ENCODE data around the gene ASB18. TPM values are rescaled to one million over a fixed set of nuclear protein-coding genes. Genes with fewer than 3 reads are reported as not detected.
A peak's percentile ranks its signal among the peaks of the same experiment; 100 is the strongest.

The ASB18 gene
- total and polyA plus RNA-seq, 4 donors = not detected

- no peaks in the 10 kb centered on the region for H3K36me3 ChIP-seq (ENCODE audit: control insufficient read depth in 1 of 2, insufficient read depth in 2 of 2, low read length in 1 of 2)
- no peak overlapping the region for H3K4me3 ChIP-seq (ENCODE audit: low read length in 2 of 2)
- H3K27me3 ChIP-seq (ENCODE audit: control insufficient read depth in 1 of 2, insufficient read depth in 2 of 2, low read length in 1 of 2) = no peaks in the 10 kb centered on the region
- DNase-seq (peak in 1 of 2 donors; percentile 76), ATAC-seq (ENCODE audit: low FRiP score) (no peak)
- WGBS, 2 donors = 30 to 47% methylated on average over 52 to 62 of the region's 62 CpGs
- intact Hi-C loops (cut with DNase I) = no loop called here
- H3K9me3 ChIP-seq (ENCODE audit: control insufficient read depth, low read length) = no peaks in the 10 kb centered on the region
- no peak overlapping the region for H3K27ac ChIP-seq (ENCODE audit: low read depth in 1 of 2, low read length in 2 of 2)
- no peaks in the 10 kb centered on the region for H3K4me1 ChIP-seq (ENCODE audit: control insufficient read depth in 1 of 2, insufficient read depth in 2 of 2, low read length in 2 of 2)
Observed at GRCh38 chr2:236173036-236173728, 91.0 kb downstream of the ASB18 start.

GRCh38 chr2:236172255-236173035, 91.8 kb downstream of the ASB18 start:
- Histone ChIP-seq H3K27me3 (ENCODE audit: control insufficient read depth in 1 of 2, insufficient read depth in 2 of 2, low read length in 1 of 2) (peaks cover 0 to 1% of the 10 kb centered on the region in 2 donors), H3K4me1 (ENCODE audit: control insufficient read depth in 1 of 2, insufficient read depth in 2 of 2, low read length in 2 of 2) (no peaks in the 10 kb centered on the region), H3K4me3 (ENCODE audit: low read length in 2 of 2) (no peak overlapping the region), H3K9me3 (ENCODE audit: control insufficient read depth, low read length) (no peaks in the 10 kb centered on the region), H3K27ac (ENCODE audit: low read depth in 1 of 2, low read length in 2 of 2) (no peak overlapping the region), H3K36me3 (ENCODE audit: control insufficient read depth in 1 of 2, insufficient read depth in 2 of 2, low read length in 1 of 2) (no peaks in the 10 kb centered on the region)
- intact Hi-C loops (cut with DNase I) = no loop called here
- ATAC-seq (ENCODE audit: low FRiP score) (no peak), DNase-seq (no peak)
- 14 to 19% methylated on average over 46 of the region's 46 CpGs for WGBS, 2 donors

GRCh38 chr2:236171680-236172254, 92.4 kb downstream of the ASB18 start:
- H3K27ac ChIP-seq (ENCODE audit: low read depth in 1 of 2, low read length in 2 of 2) = no peak overlapping the region
- intact Hi-C loops (cut with DNase I) = no loop called here
- no peaks in the 10 kb centered on the region for H3K4me1 ChIP-seq (ENCODE audit: control insufficient read depth in 1 of 2, insufficient read depth in 2 of 2, low read length in 2 of 2)
- H3K27me3 ChIP-seq (ENCODE audit: control insufficient read depth in 1 of 2, insufficient read depth in 2 of 2, low read length in 1 of 2) = peaks cover 0 to 1% of the 10 kb centered on the region in 2 donors
- no peaks in the 10 kb centered on the region for H3K9me3 ChIP-seq (ENCODE audit: control insufficient read depth, low read length)
- no peaks in the 10 kb centered on the region for H3K36me3 ChIP-seq (ENCODE audit: control insufficient read depth in 1 of 2, insufficient read depth in 2 of 2, low read length in 1 of 2)
- WGBS, 2 donors = 14 to 24% methylated on average over 16 of the region's 16 CpGs
- ATAC-seq (ENCODE audit: low FRiP score) (no peak), DNase-seq (no peak)
- H3K4me3 ChIP-seq (ENCODE audit: low read length in 2 of 2) = no peak overlapping the region

- Histone ChIP-seq H3K27me3 (ENCODE audit: control insufficient read depth in 1 of 2, insufficient read depth in 2 of 2, low read length in 1 of 2) (peaks cover 0 to 1% of the 10 kb centered on the region in 2 donors), H3K4me3 (ENCODE audit: low read length in 2 of 2) (no peak overlapping the region), H3K27ac (ENCODE audit: low read depth in 1 of 2, low read length in 2 of 2) (no peak overlapping the region), H3K9me3 (ENCODE audit: control insufficient read depth, low read length) (no peaks in the 10 kb centered on the region), H3K36me3 (ENCODE audit: control insufficient read depth in 1 of 2, insufficient read depth in 2 of 2, low read length in 1 of 2) (no peaks in the 10 kb centered on the region), H3K4me1 (ENCODE audit: control insufficient read depth in 1 of 2, insufficient read depth in 2 of 2, low read length in 2 of 2) (no peaks in the 10 kb centered on the region)
- ATAC-seq (ENCODE audit: low FRiP score) = no peak
- intact Hi-C loops (cut with DNase I) = no loop called here
- DNase-seq = peak in 1 of 2 donors; percentile 66
- WGBS, 2 donors = 13 to 27% methylated on average over 27 of the region's 27 CpGs
Observed at GRCh38 chr2:236171181-236171679, 93.0 kb downstream of the ASB18 start.

GRCh38 chr2:236170590-236171165, 93.5 kb downstream of the ASB18 start:
- ATAC-seq (ENCODE audit: low FRiP score) = no peak
- no peaks in the 10 kb centered on the region for H3K4me1 ChIP-seq (ENCODE audit: control insufficient read depth in 1 of 2, insufficient read depth in 2 of 2, low read length in 2 of 2)
- DNase-seq = no peak
- no peaks in the 10 kb centered on the region for H3K9me3 ChIP-seq (ENCODE audit: control insufficient read depth, low read length)
- no peaks in the 10 kb centered on the region for H3K36me3 ChIP-seq (ENCODE audit: control insufficient read depth in 1 of 2, insufficient read depth in 2 of 2, low read length in 1 of 2)
- no peak overlapping the region for H3K4me3 ChIP-seq (ENCODE audit: low read length in 2 of 2)
- WGBS, 2 donors = 29 to 49% methylated on average over 21 of the region's 21 CpGs
- peaks cover 0 to 1% of the 10 kb centered on the region in 2 donors for H3K27me3 ChIP-seq (ENCODE audit: control insufficient read depth in 1 of 2, insufficient read depth in 2 of 2, low read length in 1 of 2)
- intact Hi-C loops (cut with DNase I) = no loop called here
- no peak overlapping the region for H3K27ac ChIP-seq (ENCODE audit: low read depth in 1 of 2, low read length in 2 of 2)

DNA sequence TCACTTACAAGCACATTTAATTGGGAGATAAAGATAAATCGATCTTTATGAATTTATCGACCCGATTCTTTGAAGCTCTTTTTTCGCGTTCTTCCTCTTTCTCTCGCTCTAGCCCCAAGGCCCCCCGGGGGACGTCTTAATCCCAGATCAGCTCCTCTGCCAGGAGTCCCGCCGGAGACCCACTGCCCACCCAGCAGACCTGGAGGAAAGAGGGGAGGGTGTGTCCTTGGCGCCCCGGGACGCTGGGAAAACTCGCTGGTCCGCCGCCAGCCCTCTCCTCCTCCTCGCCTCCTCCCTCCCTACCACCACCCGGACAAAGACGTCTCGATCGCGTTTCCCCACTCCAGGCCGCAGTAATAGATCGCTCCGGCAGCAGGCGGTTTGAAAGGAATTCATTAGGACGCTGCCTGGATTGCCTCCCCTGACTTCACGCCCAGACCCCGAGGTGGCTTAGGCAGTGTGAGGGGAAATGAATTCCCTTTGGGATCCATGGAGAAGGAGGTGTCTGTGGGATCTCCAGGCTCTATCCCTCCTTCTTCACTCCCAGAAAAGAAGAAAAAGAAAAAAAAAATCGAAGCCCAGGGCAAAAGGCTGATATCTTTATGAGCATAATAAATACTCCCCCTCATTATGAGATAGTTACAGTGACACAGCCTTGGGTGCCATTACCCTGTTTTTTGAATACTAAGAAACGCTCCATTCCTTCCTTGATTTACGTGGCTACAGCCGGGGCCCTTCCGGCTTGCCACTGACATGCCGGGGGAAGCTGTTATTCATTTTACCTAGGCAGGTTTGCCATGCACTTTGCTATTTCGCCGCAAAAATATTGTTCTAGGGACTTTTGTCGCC, 94.2 kb downstream of the ASB18 start:
- peaks cover 0 to 1% of the 10 kb centered on the region in 2 donors for H3K27me3 ChIP-seq (ENCODE audit: control insufficient read depth in 1 of 2, insufficient read depth in 2 of 2, low read length in 1 of 2)
- DNase-seq = no peak
- no peaks in the 10 kb centered on the region for H3K4me1 ChIP-seq (ENCODE audit: control insufficient read depth in 1 of 2, insufficient read depth in 2 of 2, low read length in 2 of 2)
- no peak overlapping the region for H3K4me3 ChIP-seq (ENCODE audit: low read length in 2 of 2)
- WGBS, 2 donors = 18 to 30% methylated on average over 28 to 38 of the region's 38 CpGs
- no peak for ATAC-seq (ENCODE audit: low FRiP score)
- no peak overlapping the region for H3K27ac ChIP-seq (ENCODE audit: low read depth in 1 of 2, low read length in 2 of 2)
- no peaks in the 10 kb centered on the region for H3K9me3 ChIP-seq (ENCODE audit: control insufficient read depth, low read length)
- intact Hi-C loops (cut with DNase I) = no loop called here
- no peaks in the 10 kb centered on the region for H3K36me3 ChIP-seq (ENCODE audit: control insufficient read depth in 1 of 2, insufficient read depth in 2 of 2, low read length in 1 of 2)

DNA sequence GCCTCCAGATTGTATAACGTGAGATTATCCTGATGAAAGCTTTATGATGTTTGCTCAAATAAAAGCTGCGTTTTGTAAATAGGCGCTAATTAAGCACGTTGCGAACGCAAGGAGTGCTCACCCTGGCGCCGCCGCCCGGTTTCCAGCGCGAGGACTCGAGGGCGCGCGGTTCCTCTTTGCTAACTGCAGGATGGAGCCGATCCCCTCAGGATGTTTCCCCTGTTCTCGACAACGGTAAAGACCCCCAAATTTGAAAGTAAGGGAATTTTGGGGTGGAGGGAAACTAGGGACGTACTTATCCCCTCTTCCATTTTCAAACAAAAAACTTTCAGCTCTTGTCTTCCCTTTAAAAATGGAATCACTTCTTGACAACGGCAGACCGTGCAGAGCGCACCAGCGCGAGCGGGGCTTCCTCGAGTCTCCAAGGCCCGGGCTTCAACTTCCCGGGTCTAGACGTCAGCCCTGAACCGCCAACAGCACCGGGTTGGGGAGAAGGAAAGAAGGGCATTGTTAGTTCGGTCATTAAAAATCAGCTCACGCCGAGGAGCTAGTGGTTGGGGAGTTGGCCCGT, 95.0 kb downstream of the ASB18 start:
- ATAC-seq (ENCODE audit: low FRiP score) (no peak), DNase-seq (peak in 1 of 2 donors; percentile 58)
- H3K9me3 ChIP-seq (ENCODE audit: control insufficient read depth, low read length) = no peaks in the 10 kb centered on the region
- intact Hi-C loops (cut with DNase I) = no loop called here
- peaks cover 0 to 1% of the 10 kb centered on the region in 2 donors for H3K27me3 ChIP-seq (ENCODE audit: control insufficient read depth in 1 of 2, insufficient read depth in 2 of 2, low read length in 1 of 2)
- no peak overlapping the region for H3K27ac ChIP-seq (ENCODE audit: low read depth in 1 of 2, low read length in 2 of 2)
- no peaks in the 10 kb centered on the region for H3K4me1 ChIP-seq (ENCODE audit: control insufficient read depth in 1 of 2, insufficient read depth in 2 of 2, low read length in 2 of 2)
- no peaks in the 10 kb centered on the region for H3K36me3 ChIP-seq (ENCODE audit: control insufficient read depth in 1 of 2, insufficient read depth in 2 of 2, low read length in 1 of 2)
- H3K4me3 ChIP-seq (ENCODE audit: low read length in 2 of 2) = no peak overlapping the region
- 16 to 24% methylated on average over 36 of the region's 36 CpGs for WGBS, 2 donors
